Vagina (tissue), 2 donors: ENCODE data around the gene STARD13.

ENCODE experiments used
- POLR2AphosphoS5 ChIP-seq, 2 donors: sonication (generic); formaldehyde crosslinking; IDR thresholded peaks; one replicate each; pipeline ENCODE4 v1.9.0; 2017; ENCODE audit warnings: antibody characterized with exemption in 2 of 2, mild to moderate bottlenecking in 2 of 2, low read depth in 1 of 2; ENCODE audit not compliant: insufficient read depth in 1 of 2
- TF ChIP-seq, protein P1 (sequence below), 3 experiments: fragments of 450-650 bp in 2 of 3; fragments of 200-600 bp in 1 of 3; sonication (generic) in 1 of 3; IDR thresholded peaks; one replicate each; pipeline ENCODE4 v1.5.1; 2017 to 2019; ENCODE audit warnings: antibody characterized with exemption in 3 of 3, mild to moderate bottlenecking in 2 of 3, moderate library complexity in 2 of 3

DNA sequence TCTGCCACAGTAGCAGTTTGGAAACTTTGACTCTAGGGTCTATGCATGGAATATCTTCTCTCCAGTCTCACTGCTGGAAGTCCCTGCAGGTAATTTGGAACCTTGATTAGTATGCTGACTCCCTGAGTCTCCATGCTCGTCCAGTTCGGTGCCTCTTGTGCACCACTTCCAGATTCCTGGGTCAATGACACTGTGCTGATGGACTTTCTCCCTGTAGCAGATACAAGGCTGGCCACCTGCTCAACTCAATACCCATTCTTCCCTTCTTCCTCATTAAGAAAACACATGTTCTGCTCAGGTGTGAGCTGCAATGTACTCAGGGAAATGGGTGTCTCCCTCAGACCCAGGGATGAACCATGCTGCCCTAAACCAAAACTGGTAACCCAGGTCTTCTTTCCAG is 170.3 kb downstream of the STARD13 start:
- TF ChIP-seq, protein P1, sequence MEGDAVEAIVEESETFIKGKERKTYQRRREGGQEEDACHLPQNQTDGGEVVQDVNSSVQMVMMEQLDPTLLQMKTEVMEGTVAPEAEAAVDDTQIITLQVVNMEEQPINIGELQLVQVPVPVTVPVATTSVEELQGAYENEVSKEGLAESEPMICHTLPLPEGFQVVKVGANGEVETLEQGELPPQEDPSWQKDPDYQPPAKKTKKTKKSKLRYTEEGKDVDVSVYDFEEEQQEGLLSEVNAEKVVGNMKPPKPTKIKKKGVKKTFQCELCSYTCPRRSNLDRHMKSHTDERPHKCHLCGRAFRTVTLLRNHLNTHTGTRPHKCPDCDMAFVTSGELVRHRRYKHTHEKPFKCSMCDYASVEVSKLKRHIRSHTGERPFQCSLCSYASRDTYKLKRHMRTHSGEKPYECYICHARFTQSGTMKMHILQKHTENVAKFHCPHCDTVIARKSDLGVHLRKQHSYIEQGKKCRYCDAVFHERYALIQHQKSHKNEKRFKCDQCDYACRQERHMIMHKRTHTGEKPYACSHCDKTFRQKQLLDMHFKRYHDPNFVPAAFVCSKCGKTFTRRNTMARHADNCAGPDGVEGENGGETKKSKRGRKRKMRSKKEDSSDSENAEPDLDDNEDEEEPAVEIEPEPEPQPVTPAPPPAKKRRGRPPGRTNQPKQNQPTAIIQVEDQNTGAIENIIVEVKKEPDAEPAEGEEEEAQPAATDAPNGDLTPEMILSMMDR (IDR thresholded peaks at IDR 0.05) = no peak
- no peak for TF ChIP-seq POLR2AphosphoS5 (IDR thresholded peaks at IDR 0.05; ENCODE audit: insufficient read depth in 1 of 2, low read depth in 1 of 2)
